RWPE1 (cell line): Measurements from ENCODE around the gene CHD9.
"Not testable (repeated sequence)": the region's sequence is repeated elsewhere in the genome, so short reads cannot be mapped to it uniquely, and the experiment has no call there.

Experiments
- CTCF ChIA-PET: fragments of 350-600 bp; sonication (Branson Sonifier 250); formaldehyde crosslinking; extraction: SDS; loops from one replicate; lab custom pipeline; 2021; lab: Yijun Ruan, JAX
- POLR2A ChIA-PET: fragments of 400-600 bp; formaldehyde crosslinking; extraction: SDS; loops from one replicate; lab custom pipeline; 2020; ENCODE audit warnings: antibody characterized with exemption; ENCODE audit not compliant: low non-redundant PET; lab: Yijun Ruan, JAX
- DNase-seq: peaks from one replicate; pipeline ENCODE4 v3.0.0; 2012; ENCODE audit warnings: low spot score
- H3K27ac ChIP-seq: fragments of 450-650 bp; 2 replicates; pipeline ENCODE4 v1.5.1; 2017
- TF ChIP-seq, protein P1 (sequence below): fragments of 450-650 bp; conservative IDR thresholded peaks from 2 replicates; pipeline ENCODE4 v1.5.1; 2017; ENCODE audit warnings: low read depth, mild to moderate bottlenecking

Gene CHD9

DNA sequence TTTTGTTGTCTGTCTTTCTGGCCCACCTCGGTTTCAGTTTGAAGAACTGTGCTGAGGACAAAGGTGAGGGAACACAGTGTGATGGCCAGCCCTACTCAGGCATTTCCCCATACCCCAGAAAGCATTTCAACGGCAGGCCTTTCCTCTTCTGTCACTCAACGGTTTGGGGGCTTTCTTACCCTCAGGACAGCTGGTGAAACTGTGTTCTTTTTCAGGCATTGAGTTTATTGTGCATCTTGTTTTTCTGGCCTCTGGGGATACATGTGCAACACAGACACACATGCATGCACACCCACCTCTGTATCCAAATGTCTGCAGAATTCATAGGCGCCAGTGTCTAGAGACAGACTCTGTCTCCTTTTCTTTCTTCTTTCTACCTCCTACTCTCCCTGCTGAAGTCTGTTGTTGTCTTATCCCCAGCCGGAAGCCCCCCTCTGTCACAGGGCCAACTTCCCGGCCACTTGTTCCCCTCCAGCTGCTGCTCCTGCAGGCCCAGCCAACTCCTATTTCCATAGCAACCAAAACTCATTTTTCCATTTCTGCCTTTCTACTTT is 17.0 kb downstream of the CHD9 start:
- no peak for DNase-seq
- ChIA-PET POLR2A (no interaction called here), CTCF (no interaction called here)

DNA sequence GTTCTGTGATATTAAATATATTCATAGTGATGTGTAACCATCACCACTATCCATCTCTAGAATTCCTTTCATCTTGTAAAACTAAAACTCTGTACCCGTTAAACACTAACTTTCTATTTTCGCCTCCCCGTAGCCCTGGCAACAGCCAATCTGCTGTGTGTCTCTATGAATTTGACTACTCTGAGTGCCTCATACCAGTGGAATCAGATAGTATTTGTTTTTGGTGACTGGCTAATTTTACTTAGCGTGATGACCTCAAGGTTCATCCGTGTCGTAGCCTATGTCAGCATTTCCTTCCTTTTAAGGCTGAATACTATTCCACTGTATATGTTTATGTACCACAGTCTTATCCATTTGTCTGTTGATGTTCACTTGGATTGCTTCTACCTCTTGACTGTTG is 18.2 kb downstream of the CHD9 start:
- TF ChIP-seq, protein P1, sequence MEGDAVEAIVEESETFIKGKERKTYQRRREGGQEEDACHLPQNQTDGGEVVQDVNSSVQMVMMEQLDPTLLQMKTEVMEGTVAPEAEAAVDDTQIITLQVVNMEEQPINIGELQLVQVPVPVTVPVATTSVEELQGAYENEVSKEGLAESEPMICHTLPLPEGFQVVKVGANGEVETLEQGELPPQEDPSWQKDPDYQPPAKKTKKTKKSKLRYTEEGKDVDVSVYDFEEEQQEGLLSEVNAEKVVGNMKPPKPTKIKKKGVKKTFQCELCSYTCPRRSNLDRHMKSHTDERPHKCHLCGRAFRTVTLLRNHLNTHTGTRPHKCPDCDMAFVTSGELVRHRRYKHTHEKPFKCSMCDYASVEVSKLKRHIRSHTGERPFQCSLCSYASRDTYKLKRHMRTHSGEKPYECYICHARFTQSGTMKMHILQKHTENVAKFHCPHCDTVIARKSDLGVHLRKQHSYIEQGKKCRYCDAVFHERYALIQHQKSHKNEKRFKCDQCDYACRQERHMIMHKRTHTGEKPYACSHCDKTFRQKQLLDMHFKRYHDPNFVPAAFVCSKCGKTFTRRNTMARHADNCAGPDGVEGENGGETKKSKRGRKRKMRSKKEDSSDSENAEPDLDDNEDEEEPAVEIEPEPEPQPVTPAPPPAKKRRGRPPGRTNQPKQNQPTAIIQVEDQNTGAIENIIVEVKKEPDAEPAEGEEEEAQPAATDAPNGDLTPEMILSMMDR, result no peak
- no peak overlapping the region for H3K27ac ChIP-seq
- CTCF ChIA-PET, result interaction anchor here (0.6 kb wide), 1 partner anchor 342 kb away, joined by 5 read pairs; no protein-coding TSS in a partner anchor
- no peak for DNase-seq
- POLR2A ChIA-PET, result no interaction called here

More for the DNA sequence above, 17.0 kb downstream of the CHD9 start:
- peak overlapping the region; percentile 7; the same call in 1 of the 2 replicates for H3K27ac ChIP-seq
- TF ChIP-seq, protein P1, result no peak

DNA sequence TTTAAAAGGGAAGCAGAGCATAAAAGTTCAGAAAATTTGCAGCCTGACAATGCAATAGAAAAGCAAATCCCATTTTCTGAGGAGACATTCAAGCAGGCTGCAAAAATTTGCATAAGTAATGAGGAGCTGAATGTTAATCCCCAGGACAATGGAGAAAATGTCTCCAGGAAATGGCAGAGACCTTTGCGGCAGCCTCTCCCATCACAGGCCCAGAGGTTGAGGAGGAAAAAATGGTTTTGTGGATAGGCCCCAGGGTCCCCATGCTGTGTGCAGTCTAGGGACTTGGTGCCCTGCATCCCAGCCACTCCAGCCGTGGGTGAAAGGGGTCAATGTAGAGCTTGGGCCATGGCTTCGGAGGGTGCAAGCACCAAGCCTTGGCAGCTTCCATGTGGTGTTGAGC is 19.5 kb downstream of the CHD9 start:
- DNase-seq, POLR2A ChIA-PET, CTCF ChIA-PET: not testable (repeated sequence)
- H3K27ac ChIP-seq, result peak overlapping the region; percentile 9; the same call in 1 of the 2 replicates

DNA sequence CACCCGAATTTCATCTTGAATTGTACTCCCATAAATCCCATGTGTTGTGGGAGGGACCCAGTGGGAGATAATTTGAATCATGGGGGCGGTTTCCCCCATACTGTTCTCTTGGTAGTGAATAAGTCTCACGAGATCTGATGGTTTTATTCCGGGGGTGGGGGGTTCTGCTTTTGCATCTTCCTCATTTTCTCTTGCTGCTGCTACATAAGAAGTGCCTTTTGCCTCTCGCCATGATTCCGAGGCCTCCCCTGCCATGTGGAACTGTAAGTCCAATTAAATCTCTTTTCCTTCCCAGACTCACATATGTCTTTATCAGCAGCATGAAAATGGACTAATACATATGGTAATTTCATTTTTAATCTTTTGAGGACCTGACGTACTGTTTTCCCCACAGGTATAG is 20.7 kb downstream of the CHD9 start:
- H3K27ac ChIP-seq, POLR2A ChIA-PET, DNase-seq, CTCF ChIA-PET: not testable (repeated sequence)

DNA sequence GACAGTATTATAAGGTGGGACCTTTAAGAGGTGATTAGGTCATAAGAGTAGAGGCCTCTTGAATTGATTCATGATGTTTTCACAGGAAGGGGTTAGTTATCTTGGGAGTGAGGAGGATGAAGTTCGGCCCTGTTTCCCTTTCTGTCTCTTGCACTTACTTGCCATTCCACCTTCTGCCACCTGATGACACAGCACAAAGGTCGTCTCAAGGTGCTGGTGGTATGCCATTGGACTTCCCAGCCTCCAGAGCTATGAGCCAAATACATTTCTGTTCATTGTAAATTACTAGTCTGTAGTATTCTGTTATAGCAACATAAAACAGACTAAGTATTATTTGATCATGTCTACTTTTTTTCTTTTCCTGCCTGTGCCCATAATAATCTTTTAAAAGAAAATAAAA is 23.5 kb downstream of the CHD9 start:
- TF ChIP-seq, protein P1, result no peak
- no peak overlapping the region for H3K27ac ChIP-seq
- ChIA-PET CTCF (no interaction called here), POLR2A (no interaction called here)
- no peak for DNase-seq

DNA sequence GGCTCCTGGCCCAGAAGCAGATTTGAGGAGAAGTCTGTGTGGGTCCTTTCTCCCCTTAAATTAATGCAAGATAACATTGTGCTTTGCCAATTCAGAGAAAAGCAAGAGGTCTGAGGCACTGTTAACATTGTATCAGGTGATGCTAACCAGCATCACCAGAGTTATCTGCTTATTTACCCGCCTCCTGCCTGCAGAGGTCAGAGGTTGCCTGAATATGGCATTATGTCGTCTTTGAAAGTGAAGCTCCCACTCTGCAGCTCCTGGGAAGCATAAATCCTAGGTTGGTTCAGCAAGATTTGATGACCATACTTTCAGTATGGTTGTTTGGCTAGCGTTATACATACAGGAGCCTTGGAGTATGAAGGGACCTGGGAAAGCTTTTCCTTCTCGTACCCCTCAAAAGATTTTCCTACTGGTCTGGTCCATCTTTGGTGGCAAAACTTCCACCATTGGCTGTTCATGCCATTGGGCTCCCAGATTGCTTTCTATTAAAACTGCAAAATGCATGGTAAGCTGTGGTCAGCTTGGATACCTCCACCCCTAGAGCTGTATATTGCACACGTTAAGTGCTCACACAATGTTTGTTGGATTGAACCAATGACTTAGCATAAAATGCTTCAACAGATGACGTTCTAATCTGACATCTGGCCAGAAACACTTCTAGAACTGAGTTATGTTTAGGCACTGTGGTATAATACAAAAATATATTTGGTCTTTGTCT is 24.1 kb downstream of the CHD9 start:
- H3K27ac ChIP-seq, result peak overlapping the region; percentile 91; the same call in 1 of the 2 replicates
- DNase-seq, result no peak
- TF ChIP-seq, protein P1, result no peak
- ChIA-PET POLR2A (no interaction called here), CTCF (interaction anchor here (0.7 to 2.6 kb wide), 4 partner anchors 14 to 367 kb away, joined by 3 to 17 read pairs (median 7); partner anchors contain the start of gene CHD9)

DNA sequence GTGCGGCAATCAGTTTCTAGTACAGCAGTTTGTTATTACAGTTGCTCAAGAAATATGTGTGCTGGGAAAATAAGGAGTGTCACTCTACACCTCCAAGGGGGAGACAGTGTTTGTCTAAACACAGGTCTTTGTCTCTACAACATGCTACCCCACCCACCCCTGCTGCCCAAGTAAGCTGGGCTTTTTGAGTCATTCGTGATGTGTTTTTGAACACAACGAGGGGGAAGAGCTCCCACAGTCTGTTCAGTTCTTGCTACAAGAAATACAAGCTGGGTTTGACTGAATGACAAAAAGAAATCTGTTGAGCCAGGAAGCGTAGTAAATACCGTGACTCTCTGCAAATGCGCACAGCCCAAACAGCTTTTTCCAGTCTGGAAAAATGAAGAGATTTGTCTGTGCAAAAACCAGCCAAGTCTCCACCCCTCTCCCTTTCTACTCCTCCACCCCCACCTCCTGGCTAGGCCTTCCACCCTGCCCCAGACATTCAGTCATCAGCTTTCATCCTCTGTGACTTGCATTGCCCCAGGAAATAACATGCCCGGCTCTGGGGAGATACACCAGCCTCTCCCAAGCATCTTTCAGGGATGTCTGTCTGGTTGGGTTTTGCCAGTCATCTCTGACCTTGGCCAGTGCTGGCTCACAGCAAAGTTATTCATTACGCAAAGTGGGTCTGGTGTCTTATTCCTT is 25.7 kb downstream of the CHD9 start:
- peak overlapping the region; percentile 91 for H3K27ac ChIP-seq
- ChIA-PET CTCF (interaction anchor here (1.4 to 2.6 kb wide), 3 partner anchors 21 to 104 kb away, joined by 3 to 17 read pairs (median 4); partner anchors contain the start of gene CHD9), POLR2A (interaction anchor here (0.5 to 1.0 kb wide), 3 partner anchors 12 to 26 kb away, joined by 3 to 4 read pairs (median 3); no protein-coding TSS in a partner anchor)
- DNase-seq, result peak; percentile 96
- TF ChIP-seq, protein P1, result no peak
